Fibroblast of pulmonary artery (primary cell): ENCODE data around the gene KRTAP5-5.
"Not testable (repeated sequence)": the region's sequence is repeated elsewhere in the genome, so short reads cannot be mapped to it uniquely, and the experiment has no call there.

ENCODE experiments used
- DNase-seq: peaks from one replicate; pipeline ENCODE4 v3.0.0-alpha.2; 2010; ENCODE audit warnings: low read depth
- H3K4me3 ChIP-seq: replicated peaks from 2 replicates; pipeline ENCODE4 v1.5.1; 2011; ENCODE audit warnings: low read depth, mild to moderate bottlenecking, control low read depth, low read length, moderate library complexity
- CTCF ChIP-seq: IDR thresholded peaks from 2 replicates; pipeline ENCODE4 v1.5.1; 2011; ENCODE audit warnings: mild to moderate bottlenecking, control low read depth, low read length, inconsistent platforms; ENCODE audit errors: missing control alignments

The KRTAP5-5 gene

GRCh38 chr11:1592628-1593027 lies 36.9 kb upstream of the KRTAP5-5 start:
- no peak overlapping the region for H3K4me3 ChIP-seq
- no peak for TF ChIP-seq CTCF
- DNase-seq = no peak

DNA sequence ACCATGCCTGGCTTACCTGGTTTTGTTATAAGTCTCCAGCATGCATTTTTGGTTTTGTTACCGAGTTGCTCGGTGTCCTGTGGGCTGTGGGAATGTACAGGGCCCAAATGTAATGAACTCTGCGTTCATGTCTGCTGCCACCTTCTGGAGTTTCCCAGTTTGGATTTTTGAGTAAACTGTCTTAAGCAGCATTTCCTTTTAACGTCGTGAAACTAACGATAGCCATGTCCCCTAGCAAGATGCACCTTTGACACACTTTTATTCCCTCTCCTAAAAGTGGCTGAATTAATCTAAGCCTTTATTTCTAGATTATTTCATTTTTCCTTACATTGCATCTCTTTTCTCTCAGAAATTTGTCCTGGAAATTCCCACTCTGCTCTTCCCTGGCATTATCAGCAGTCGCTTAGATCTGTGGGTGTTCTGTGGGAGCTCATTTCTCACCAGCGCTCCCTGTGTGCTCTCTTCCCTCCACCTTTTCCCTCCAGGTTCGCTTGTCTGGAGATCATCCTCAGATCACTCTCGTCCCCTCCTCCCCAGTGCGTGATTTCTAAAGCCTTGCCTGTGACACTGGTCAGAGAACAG lies 33.5 kb upstream of the KRTAP5-5 start:
- DNase-seq, H3K4me3 ChIP-seq: not testable (repeated sequence)

GRCh38 chr11:1596576-1597121 lies 32.9 kb upstream of the KRTAP5-5 start:
- H3K4me3 ChIP-seq = not testable (repeated sequence)

GRCh38 chr11:1597331-1597993 lies 32.1 kb upstream of the KRTAP5-5 start:
- no peak for TF ChIP-seq CTCF
- H3K4me3 ChIP-seq = no peak overlapping the region
- no peak for DNase-seq

More at GRCh38 chr11:1596576-1597121, 32.9 kb upstream of the KRTAP5-5 start:
- not testable (repeated sequence) for DNase-seq

DNA sequence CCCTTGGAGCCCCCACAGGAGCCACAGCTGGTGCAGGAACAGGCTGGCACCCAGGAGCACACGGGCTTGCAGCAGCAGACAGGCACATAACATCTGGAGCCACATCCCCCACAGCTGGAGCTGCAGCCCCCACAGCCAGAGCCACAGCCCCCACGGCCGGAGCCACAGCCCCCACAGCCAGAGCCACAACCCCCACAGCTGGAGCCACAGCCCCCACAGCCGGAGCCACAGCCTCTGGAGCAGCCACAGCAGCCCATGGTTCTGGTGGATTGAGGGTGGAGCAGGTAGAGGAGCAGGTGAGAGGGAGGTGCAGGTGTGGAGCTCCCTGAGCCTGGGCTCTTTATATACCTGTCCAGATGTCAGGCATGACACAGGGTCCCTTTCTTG lies 31.6 kb upstream of the KRTAP5-5 start, which contains the start of gene KRTAP5-2:
TSS of gene KRTAP5-2 (minus strand) at position 301 of the 387 bp plus-strand sequence. CDS start at position 257, 44 bp downstream.
- TF ChIP-seq CTCF = no peak
- DNase-seq = no peak

DNA sequence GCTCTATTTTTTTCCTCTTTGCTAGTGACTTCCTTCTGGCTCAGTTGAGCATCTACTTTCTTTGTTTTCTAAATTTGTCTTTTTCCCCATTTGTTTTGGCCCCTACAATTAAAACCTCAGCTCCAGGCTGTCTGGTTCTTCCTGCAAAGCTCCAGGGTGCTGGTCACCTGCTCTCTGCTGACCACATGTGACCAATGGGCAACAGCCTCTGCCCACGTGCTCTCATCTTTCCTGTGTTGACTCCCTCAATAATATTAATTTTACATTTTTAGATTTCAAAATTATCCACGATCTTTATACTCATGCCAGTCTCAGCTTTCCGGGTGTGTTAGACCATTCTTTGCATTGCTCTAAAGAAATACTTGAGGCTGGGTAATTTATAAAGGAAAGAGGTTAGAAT lies 31.2 kb upstream of the KRTAP5-5 start:
- DNase-seq, H3K4me3 ChIP-seq: not testable (repeated sequence)

More for the DNA sequence above, 31.6 kb upstream of the KRTAP5-5 start, which contains the start of gene KRTAP5-2:
- H3K4me3 ChIP-seq = no peak within 1 kb of the TSS

GRCh38 chr11:1598816-1599215 lies 30.8 kb upstream of the KRTAP5-5 start:
- no peak for TF ChIP-seq CTCF
- no peak for DNase-seq
- H3K4me3 ChIP-seq = no peak overlapping the region

DNA sequence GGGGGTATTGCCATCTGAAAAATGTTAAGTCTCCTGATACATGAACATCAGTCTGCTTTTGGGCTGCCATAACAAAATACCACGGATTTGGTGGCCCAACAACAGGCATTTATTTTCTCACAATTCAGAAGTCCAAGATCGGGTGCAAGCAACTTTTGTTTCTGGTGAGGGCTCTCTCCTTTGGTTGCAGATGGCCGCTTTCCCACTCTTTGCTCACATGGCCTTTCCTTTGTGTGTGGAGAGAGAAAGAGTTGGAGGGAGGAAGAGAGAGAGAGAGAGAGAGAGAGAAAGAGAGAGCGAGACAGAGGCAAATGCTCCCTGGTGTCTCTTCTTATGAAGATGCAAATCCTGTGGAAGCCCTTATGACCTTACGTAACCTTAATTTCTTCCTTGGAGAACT lies 28.9 kb upstream of the KRTAP5-5 start:
- TF ChIP-seq CTCF = no peak
- no peak for DNase-seq

DNA sequence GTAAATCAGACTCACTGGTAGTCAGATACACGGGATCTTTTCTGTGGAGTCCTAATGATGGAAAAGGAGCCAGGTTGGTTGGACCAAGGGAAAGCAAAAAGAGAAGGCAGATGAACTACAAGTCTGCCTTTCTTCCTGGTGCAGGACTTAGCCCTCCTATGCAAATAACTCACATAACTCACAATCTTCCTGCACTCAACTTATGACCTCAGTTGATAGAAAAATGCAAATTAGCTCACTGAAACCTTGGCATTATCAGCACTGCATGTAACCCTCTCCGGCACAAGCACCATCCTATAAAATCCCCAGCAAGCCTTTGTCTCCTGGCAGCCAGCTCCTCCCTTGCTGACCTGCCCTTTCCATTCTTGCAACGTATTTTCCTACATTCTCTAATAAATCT lies 27.9 kb upstream of the KRTAP5-5 start:
- H3K4me3 ChIP-seq, DNase-seq: not testable (repeated sequence)

More for the DNA sequence above, 28.9 kb upstream of the KRTAP5-5 start:
- no peak overlapping the region for H3K4me3 ChIP-seq
